HG03103 (cell line): ENCODE results near the gene TIMM50.

Experiments used
- ATAC-seq: cut with Tn5 transposase; IDR thresholded peaks from one replicate; pipeline ENCODE4 v1.9.1; 2021; ENCODE audit warnings: low read depth; ENCODE audit not compliant: unreplicated experiment

The TIMM50 gene

GRCh38 chr19:39524495-39524894 lies 43.9 kb downstream of the TIMM50 start:
- ATAC-seq, result no peak

- ATAC-seq, result no peak
Observed at GRCh38 chr19:39525205-39525604, 44.6 kb downstream of the TIMM50 start.

GRCh38 chr19:39531834-39532232 lies 51.2 kb downstream of the TIMM50 start:
- ATAC-seq, result no peak

- peak; percentile 79 for ATAC-seq
Observed at GRCh38 chr19:39532233-39533002, 51.8 kb downstream of the TIMM50 start, which contains the start of gene EID2B. EID2B (minus strand) TSS chr19:39532852; CDS start chr19:39532802, 50 bp downstream.

- no peak for ATAC-seq
Observed at GRCh38 chr19:39533003-39533512, 52.4 kb downstream of the TIMM50 start.

- ATAC-seq, result no peak
Observed at GRCh38 chr19:39533791-39534190, 53.2 kb downstream of the TIMM50 start.

GRCh38 chr19:39539165-39539517 lies 58.5 kb downstream of the TIMM50 start:
- no peak for ATAC-seq

GRCh38 chr19:39539518-39540332 lies 59.1 kb downstream of the TIMM50 start, which contains the start of gene EID2:
EID2 (minus strand) TSS chr19:39540161; CDS start chr19:39540079, 82 bp downstream.
- peak; percentile 86 for ATAC-seq

- ATAC-seq, result no peak
Observed at GRCh38 chr19:39540333-39540673, 59.7 kb downstream of the TIMM50 start.
